Transverse colon (tissue), 4 donors: ENCODE data around the gene AOC1. TPM values are rescaled to one million over a fixed set of nuclear protein-coding genes. Genes with fewer than 3 reads are reported as not detected.

Source experiments
- DNase-seq: peaks from one replicate; pipeline ENCODE4 v3.0.0-alpha.2; 2019
- H3K27ac ChIP-seq, 4 donors: fragments of 200-600 bp; sonication (generic); 2 replicates each; pipeline ENCODE4 v1.5.1; 2016 to 2018; ENCODE audit warnings: inconsistent platforms in 4 of 4
- H3K27me3 ChIP-seq: fragments of 200-600 bp; sonication (generic); 2 replicates; pipeline ENCODE4 v1.5.1; 2017; ENCODE audit warnings: inconsistent platforms
- H3K36me3 ChIP-seq, 4 donors: fragments of 200-600 bp; sonication (generic); 2 replicates each; pipeline ENCODE4 v1.5.1; 2017 to 2019; ENCODE audit warnings: inconsistent platforms in 4 of 4
- H3K4me1 ChIP-seq, 4 donors: fragments of 200-600 bp; sonication (generic); 2 replicates each; pipeline ENCODE4 v1.5.1; 2017 to 2020; ENCODE audit warnings: inconsistent platforms in 4 of 4
- H3K4me3 ChIP-seq, 4 donors: fragments of 200-600 bp; sonication (generic); 1 replicate in 1 of 4; 2 replicates in 3 of 4; pipeline versions ENCODE4 v1.5.1 to v1.6.1; 2017 to 2019; ENCODE audit warnings: inconsistent platforms in 4 of 4
- H3K9me3 ChIP-seq, 2 donors: fragments of 200-600 bp; sonication (generic); 2 replicates each; pipeline ENCODE4 v1.5.1; 2017 to 2019; ENCODE audit warnings: inconsistent platforms in 2 of 2
- CTCF ChIP-seq, 5 experiments: fragments of 200-600 bp in 3 of 5; fragments of 450-650 bp in 2 of 5; sonication (generic) in 3 of 5; IDR thresholded peaks; 1 replicate in 2 of 5; 2 replicates in 3 of 5; pipeline ENCODE4 v1.5.1; 2016 to 2017; ENCODE audit warnings: antibody characterized with exemption in 5 of 5, inconsistent platforms in 3 of 5, mild to moderate bottlenecking in 2 of 5, moderate library complexity in 1 of 5
- EP300 ChIP-seq: sonication (generic); formaldehyde crosslinking; IDR thresholded peaks from one replicate; pipeline ENCODE4 v1.6.1; 2017; ENCODE audit warnings: antibody characterized with exemption, low read depth
- POLR2A ChIP-seq: fragments of 450-650 bp; IDR thresholded peaks from one replicate; pipeline ENCODE4 v1.6.1; 2016; ENCODE audit warnings: antibody characterized with exemption, mild to moderate bottlenecking, moderate library complexity
- POLR2AphosphoS5 ChIP-seq, 3 donors: sonication (generic); formaldehyde crosslinking; IDR thresholded peaks; one replicate each; pipeline ENCODE4 v1.6.1; 2016; ENCODE audit warnings: antibody characterized with exemption in 3 of 3
- WGBS, 2 donors: methylation state at CpG; one replicate each; pipeline ENCODE4 v1.1.5; 2018; ENCODE audit warnings: low coverage in 1 of 2; 5-methylcytosine and 5-hydroxymethylcytosine counted together
- in situ Hi-C, 4 donors: fragments of 200-750 bp; cut with MboI; loops; one replicate each; pipeline versions ENCODE4 v1.15.0 to v1.15.1; 2017; ENCODE audit warnings: low sequenced_read_pairs in 3 of 4, low pct_ligation_motif_present in 1 of 4, low pct_unique_long_range_greater_than_20kb in 1 of 4
- intact Hi-C: fragments of 100-400 bp; cut with DNase I; formaldehyde crosslinking; loops from one replicate; pipeline ENCODE4 v1.15.1; 2023; ENCODE audit warnings: low total_unique reads
- total RNA-seq, 4 donors: library from RNA; depleted of rRNA; stranded (reverse); fragments of >200 nt; gene quantifications; one replicate each; pipeline ENCODE4 v1.1.0, GENCODE V29; 2016

Gene AOC1
- total RNA-seq, 4 donors from 2014 or later, result 143 to 687 (median 427) TPM

- no peak for DNase-seq
- Histone ChIP-seq H3K27me3 (no peaks in the 10 kb centered on the region), H3K4me1 (peaks cover 9 to 41% (median 28%) of the 10 kb centered on the region in 4 donors), H3K36me3 (no peaks in the 10 kb centered on the region), H3K4me3 (no peak overlapping the region), H3K27ac (no peak overlapping the region), H3K9me3 (no peaks in the 10 kb centered on the region)
- intact Hi-C loops, result no loop called here
- WGBS, 2 donors, result 54 to 83% methylated on average over 1 of the region's 1 CpG
- TF ChIP-seq POLR2A, result no peak
- no peak for TF ChIP-seq POLR2AphosphoS5 (IDR thresholded peaks at IDR 0.05)
- no peak for TF ChIP-seq EP300
- no peak for TF ChIP-seq CTCF (IDR thresholded peaks at IDR 0.05)
- in situ Hi-C loops, result no loop called here
Observed at GRCh38 chr7:150829426-150829825, 22.9 kb upstream of the AOC1 start.

GRCh38 chr7:150830937-150831336, 21.4 kb upstream of the AOC1 start:
- intact Hi-C loops, result no loop called here
- TF ChIP-seq EP300, result peak; percentile 38
- TF ChIP-seq POLR2A, result no peak
- TF ChIP-seq CTCF (IDR thresholded peaks at IDR 0.05), result peak in 2 of 5 experiments; percentile 21 to 26
- peak in 2 of 3 donors; percentile 64 to 72 for TF ChIP-seq POLR2AphosphoS5 (IDR thresholded peaks at IDR 0.05)
- no peaks in the 10 kb centered on the region for H3K27me3 ChIP-seq
- H3K4me1 ChIP-seq, result peaks cover 9 to 33% (median 21%) of the 10 kb centered on the region in 4 donors
- H3K36me3 ChIP-seq, result no peaks in the 10 kb centered on the region
- H3K4me3 ChIP-seq, result no peak overlapping the region
- H3K27ac ChIP-seq, result peak overlapping the region; percentile 32 to 56 (median 39)
- no peaks in the 10 kb centered on the region for H3K9me3 ChIP-seq
- in situ Hi-C loops, result no loop called here
- WGBS, 2 donors, result 0% methylated on average over 1 of the region's 1 CpG; no CpG with 5 or more reads in 1 of the 2 donors
- DNase-seq, result peak; percentile 80

GRCh38 chr7:150831851-150832250, 20.5 kb upstream of the AOC1 start:
- Histone ChIP-seq H3K27ac (peak overlapping the region in 3 of 4 donors; percentile 32 to 56 (median 34)), H3K4me1 (peaks cover 9 to 25% (median 13%) of the 10 kb centered on the region in 4 donors), H3K9me3 (no peaks in the 10 kb centered on the region), H3K4me3 (no peak overlapping the region), H3K36me3 (no peaks in the 10 kb centered on the region), H3K27me3 (no peaks in the 10 kb centered on the region)
- TF ChIP-seq POLR2A, result no peak
- no peak for DNase-seq
- in situ Hi-C loops, result no loop called here
- 67% methylated on average over 1 of the region's 1 CpG; no CpG with 5 or more reads in 1 of the 2 donors for WGBS, 2 donors
- intact Hi-C loops, result no loop called here

- no peaks in the 10 kb centered on the region for H3K27me3 ChIP-seq
- no peak for TF ChIP-seq CTCF (IDR thresholded peaks at IDR 0.05)
- no peak for TF ChIP-seq POLR2A
- no peak for TF ChIP-seq POLR2AphosphoS5 (IDR thresholded peaks at IDR 0.05)
- TF ChIP-seq EP300, result no peak
- H3K4me3 ChIP-seq, result no peak overlapping the region
- in situ Hi-C loops, result no loop called here
- DNase-seq, result no peak
- intact Hi-C loops, result no loop called here
- peaks cover 4 to 20% (median 8%) of the 10 kb centered on the region in 4 donors for H3K4me1 ChIP-seq
- no peak overlapping the region for H3K27ac ChIP-seq
- WGBS, 2 donors, result 83% methylated on average over 1 of the region's 1 CpG; no CpG with 5 or more reads in 1 of the 2 donors
- no peaks in the 10 kb centered on the region for H3K36me3 ChIP-seq
- no peaks in the 10 kb centered on the region for H3K9me3 ChIP-seq
Observed at GRCh38 chr7:150835019-150835418, 17.3 kb upstream of the AOC1 start.
